ENCODE measurements around the gene CPVL.

GRCh38 chr7:28956608-28957063, 189.7 kb downstream of the CPVL start:
- no peak for TF ChIP-seq REST (IDR thresholded peaks at IDR 0.05; ENCODE audit: low read depth)
- TF ChIP-seq EZH2 (IDR thresholded peaks at IDR 0.05) = no peak
- TF ChIP-seq CTCF (IDR thresholded peaks at IDR 0.05 in 2 of 3, conservative IDR thresholded peaks at IDR 0.05 in 1 of 3; ENCODE audit: borderline replicate concordance in 1 of 3, insufficient read depth in 1 of 3, low read depth in 2 of 3, low read length in 2 of 3) = 0 out of 6 replicates have a peak, but pooled peaks of 1 of the 3 experiments have one; percentile 19
- TF ChIP-seq POLR2A (IDR thresholded peaks at IDR 0.05; ENCODE audit: borderline replicate concordance, extremely low read depth, insufficient read depth, insufficient read length) = no peak
- no peak for TF ChIP-seq ELF1 (IDR thresholded peaks at IDR 0.05; ENCODE audit: borderline replicate concordance, low read depth)
- no peak for TF ChIP-seq SIN3A (IDR thresholded peaks at IDR 0.05; ENCODE audit: low read depth)
- no peak for TF ChIP-seq POLR2AphosphoS5 (IDR thresholded peaks at IDR 0.05; ENCODE audit: low read depth, low read length)
- TF ChIP-seq ZBTB33 (IDR thresholded peaks at IDR 0.05; ENCODE audit: extremely low read depth, insufficient replicate concordance, low read length) = no peak
- TF ChIP-seq ZFX (IDR thresholded peaks at IDR 0.05) = no peak
